ENCODE data around the gene ITPK1.
A peak's percentile ranks its signal among the peaks of the same experiment; 100 is the strongest.

The ITPK1 gene

DNA sequence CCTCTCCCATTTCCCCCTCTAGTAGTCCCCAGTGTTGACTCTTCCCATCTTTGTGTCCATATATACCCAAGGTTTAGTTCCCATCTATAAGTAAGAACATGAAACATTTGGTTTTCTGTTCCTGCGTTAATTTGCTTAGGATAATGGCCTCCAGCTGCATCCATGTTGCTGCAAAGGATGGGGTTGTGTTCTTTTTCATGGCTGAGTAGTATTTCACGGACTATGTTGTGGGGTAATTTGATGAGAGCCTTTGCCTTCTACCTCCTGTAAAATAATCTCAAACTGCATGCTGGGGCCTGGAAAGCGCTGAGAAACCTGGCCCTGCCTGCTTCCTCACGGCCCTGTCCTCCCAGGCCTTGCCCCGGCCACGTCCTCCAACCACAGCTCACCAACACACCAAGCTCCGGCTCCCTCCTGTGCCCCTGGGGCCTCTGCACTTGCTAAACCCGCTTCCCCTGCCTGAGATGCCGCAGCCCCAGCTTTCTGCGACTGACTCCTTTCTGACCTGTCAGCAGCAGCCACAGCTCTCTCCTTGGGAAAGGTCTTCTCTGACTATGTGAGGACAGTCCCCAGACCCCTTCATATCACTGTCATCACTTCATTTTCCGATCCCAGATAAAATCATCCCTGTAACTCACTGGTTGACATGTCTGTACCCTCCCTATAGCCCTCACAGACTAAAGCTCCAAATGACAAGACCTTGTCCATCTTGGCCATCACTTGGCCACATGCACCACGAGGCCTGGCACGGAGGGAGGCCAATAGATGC lies 19.8 kb downstream of the ITPK1 start:
- no peak for DNase-seq (ENCODE audit: low read depth, low spot score)
- H3K27ac ChIP-seq = no peak overlapping the region
- TF ChIP-seq POLR2AphosphoS5 (IDR thresholded peaks at IDR 0.05; ENCODE audit: borderline replicate concordance, low read depth, low read length) (no peak), FOXP2 (optimal IDR thresholded peaks at IDR 0.05; ENCODE audit: control extremely low read depth, extremely low read length, insufficient read depth) (no peak), EZH2 (IDR thresholded peaks at IDR 0.05) (no peak)

DNA sequence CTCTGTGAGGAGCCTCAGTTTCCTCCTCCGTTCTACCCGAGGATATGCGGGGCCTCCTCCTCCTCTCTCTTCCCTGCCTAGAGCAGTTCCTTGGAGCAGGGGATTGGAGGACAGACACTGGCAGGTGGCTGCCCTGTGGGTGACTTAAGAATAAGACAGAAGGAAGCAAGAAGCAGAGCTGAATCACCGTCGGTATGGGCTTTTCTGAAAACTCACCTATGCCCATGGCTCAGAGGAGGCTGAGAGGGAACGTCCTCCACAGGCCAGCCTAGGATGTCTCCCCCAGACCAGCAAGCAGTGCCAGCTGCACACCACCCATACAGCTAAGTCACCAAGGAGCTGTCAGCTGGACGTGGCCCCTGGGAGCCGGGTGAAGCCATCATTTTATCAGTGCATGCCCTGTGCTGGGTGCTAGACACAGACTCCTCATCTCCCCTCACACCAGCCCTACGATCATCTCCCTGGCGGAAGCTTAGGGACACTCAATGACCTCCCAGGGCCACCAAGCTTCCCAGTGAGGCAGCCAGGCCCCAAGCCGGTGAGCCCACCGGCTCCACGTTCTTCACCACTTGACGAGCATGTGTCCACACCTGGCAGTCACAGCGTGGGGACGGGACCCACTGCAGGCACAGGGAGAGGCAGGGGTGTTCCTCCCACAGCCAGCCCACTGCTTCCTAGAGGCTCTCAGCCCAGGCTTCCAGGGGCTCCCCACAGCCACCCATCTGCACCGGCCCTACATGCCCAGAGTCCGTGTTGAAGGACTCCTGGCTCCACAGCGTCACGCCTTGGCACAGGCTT lies 21.4 kb downstream of the ITPK1 start:
- TF ChIP-seq POLR2AphosphoS5 (IDR thresholded peaks at IDR 0.05; ENCODE audit: borderline replicate concordance, low read depth, low read length) (no peak), FOXP2 (optimal IDR thresholded peaks at IDR 0.05; ENCODE audit: control extremely low read depth, extremely low read length, insufficient read depth) (no peak), EZH2 (IDR thresholded peaks at IDR 0.05) (no peak)
- DNase-seq (ENCODE audit: low read depth, low spot score) = no peak
- no peaks in the 10 kb centered on the region for H3K9me3 ChIP-seq (ENCODE audit: low read depth, low read length)
- no peak overlapping the region for H3K27ac ChIP-seq
- H3K36me3 ChIP-seq (ENCODE audit: insufficient read depth, low read length) = no peaks in the 10 kb centered on the region
- no peak overlapping the region for H3K4me3 ChIP-seq
- H3K9ac ChIP-seq (ENCODE audit: insufficient read length) = no peak overlapping the region

More for the DNA sequence above, 19.8 kb downstream of the ITPK1 start:
- no peak overlapping the region for H3K9ac ChIP-seq (ENCODE audit: insufficient read length)
- no peaks in the 10 kb centered on the region for H3K9me3 ChIP-seq (ENCODE audit: low read depth, low read length)
- H3K4me3 ChIP-seq = no peak overlapping the region
- H3K36me3 ChIP-seq (ENCODE audit: insufficient read depth, low read length) = no peaks in the 10 kb centered on the region

DNA sequence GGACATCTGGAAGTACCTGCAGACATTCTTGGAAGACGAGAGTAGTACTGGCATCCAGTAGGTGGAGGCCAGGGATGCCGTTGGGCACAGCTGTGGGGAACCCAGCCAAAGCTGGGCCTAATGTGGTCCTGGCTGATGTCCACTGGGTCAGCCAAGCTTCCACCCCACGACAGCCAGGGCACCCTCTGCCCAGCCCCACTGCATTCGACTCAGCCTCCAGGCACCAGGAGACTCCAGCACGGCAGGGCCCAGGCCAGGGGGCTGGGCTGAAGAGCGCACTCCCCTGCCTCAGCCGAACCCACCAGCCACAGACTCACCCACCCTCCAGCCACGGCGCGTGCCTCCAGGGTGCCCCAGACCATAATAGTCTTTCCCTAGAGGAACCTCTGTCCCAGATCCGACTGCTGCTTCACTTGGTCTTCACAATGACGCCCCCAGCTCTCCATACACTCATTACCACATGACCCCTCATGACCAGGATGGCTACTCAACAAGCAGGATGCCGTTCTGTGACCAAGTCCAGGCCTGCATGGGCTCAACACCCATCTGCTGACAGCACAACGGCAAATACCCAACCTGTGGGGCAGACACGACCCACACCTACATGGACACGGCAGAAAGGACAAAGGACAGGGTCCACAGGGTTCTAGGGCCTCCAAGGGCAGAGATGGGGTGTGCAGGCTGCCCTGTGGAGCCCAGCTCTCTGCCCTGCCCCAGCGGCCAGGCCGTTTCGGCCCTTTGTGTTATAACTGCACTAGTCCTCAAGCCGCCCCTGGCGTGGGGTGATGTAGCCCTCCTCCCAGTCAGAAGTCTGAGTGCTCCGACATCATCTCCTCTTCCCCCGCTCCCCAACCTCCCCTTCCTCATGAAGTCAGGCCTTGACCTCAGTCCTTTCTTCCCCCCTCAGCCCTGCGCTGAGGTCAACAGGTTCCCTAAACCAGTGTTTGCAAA lies 22.8 kb downstream of the ITPK1 start:
- Histone ChIP-seq H3K4me3 (no peak overlapping the region), H3K9me3 (ENCODE audit: low read depth, low read length) (no peaks in the 10 kb centered on the region), H3K9ac (ENCODE audit: insufficient read length) (no peak overlapping the region), H3K36me3 (ENCODE audit: insufficient read depth, low read length) (no peaks in the 10 kb centered on the region), H3K27ac (no peak overlapping the region)
- DNase-seq (ENCODE audit: low read depth, low spot score) = no peak
- TF ChIP-seq FOXP2 (optimal IDR thresholded peaks at IDR 0.05; ENCODE audit: control extremely low read depth, extremely low read length, insufficient read depth) = no peak
- TF ChIP-seq EZH2 (IDR thresholded peaks at IDR 0.05) = no peak

DNA sequence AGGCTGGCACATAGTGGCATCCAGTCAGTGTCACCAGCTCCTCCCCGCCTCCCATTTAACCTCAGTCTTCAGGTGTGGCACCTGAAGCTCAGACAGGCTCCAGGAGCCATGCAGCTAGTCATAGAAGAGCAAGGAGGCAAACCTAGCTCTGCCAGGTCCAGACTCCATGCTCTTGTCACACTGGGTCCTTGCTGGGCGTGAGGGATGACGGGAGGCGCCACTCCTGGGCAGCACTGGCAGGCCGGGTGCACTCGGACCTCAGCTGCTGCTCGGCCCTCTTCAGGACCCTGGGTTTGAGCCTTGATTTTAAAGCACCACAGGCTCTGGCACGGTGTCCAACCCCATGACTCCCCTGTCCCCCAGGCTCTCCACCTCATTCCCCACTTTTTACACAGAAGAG lies 24.1 kb downstream of the ITPK1 start:
- peak overlapping the region; percentile 86 for H3K27ac ChIP-seq

DNA sequence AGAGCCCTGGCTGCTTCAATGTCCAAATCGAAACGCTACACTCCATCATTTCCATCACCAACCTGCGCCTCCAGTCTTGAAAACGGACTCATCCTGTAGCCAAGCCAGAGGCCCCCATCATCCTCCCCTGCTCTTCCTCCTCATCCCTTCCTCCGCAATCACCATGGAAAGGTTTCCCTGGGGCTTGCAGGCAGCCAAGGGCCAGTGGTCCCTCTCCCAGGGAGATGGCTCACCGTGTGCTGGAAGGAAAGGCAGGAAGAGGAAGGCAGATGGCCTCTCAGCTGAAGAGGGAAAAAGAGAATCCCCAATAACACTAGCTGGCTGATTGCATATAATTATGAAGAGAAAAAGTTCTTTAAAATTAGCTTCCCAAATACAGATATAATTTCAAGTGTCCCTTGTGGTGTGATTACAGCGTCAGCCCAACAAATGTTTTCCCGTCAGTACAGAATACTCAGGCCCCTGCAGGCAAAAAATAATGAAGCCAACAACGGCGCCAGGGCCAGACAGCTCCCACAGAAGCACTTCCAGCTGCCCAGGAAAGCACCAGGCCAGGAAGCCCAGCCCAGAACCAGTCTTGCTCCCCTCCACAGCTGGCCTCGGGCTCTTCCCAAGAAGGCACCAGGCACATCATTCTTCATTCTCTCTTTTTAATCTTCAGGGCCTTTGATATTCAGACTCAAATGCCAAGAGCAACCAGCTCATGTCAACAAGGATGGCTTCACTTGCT lies 24.7 kb downstream of the ITPK1 start:
- Histone ChIP-seq H3K36me3 (ENCODE audit: insufficient read depth, low read length) (no peaks in the 10 kb centered on the region), H3K27ac (peak overlapping the region; percentile 86), H3K4me3 (peak overlapping the region; percentile 51), H3K9me3 (ENCODE audit: low read depth, low read length) (no peaks in the 10 kb centered on the region), H3K9ac (ENCODE audit: insufficient read length) (no peak overlapping the region)
- peak; percentile 35 for DNase-seq (ENCODE audit: low read depth, low spot score)
- TF ChIP-seq FOXP2 (optimal IDR thresholded peaks at IDR 0.05; ENCODE audit: control extremely low read depth, extremely low read length, insufficient read depth) (peak; percentile 28), EZH2 (IDR thresholded peaks at IDR 0.05) (no peak)

More for the DNA sequence above, 24.1 kb downstream of the ITPK1 start:
- Histone ChIP-seq H3K4me3 (peak overlapping the region; percentile 51), H3K36me3 (ENCODE audit: insufficient read depth, low read length) (no peaks in the 10 kb centered on the region), H3K9me3 (ENCODE audit: low read depth, low read length) (no peaks in the 10 kb centered on the region), H3K9ac (ENCODE audit: insufficient read length) (no peak overlapping the region)
- DNase-seq (ENCODE audit: low read depth, low spot score) = no peak
- no peak for TF ChIP-seq EZH2 (IDR thresholded peaks at IDR 0.05)

DNA sequence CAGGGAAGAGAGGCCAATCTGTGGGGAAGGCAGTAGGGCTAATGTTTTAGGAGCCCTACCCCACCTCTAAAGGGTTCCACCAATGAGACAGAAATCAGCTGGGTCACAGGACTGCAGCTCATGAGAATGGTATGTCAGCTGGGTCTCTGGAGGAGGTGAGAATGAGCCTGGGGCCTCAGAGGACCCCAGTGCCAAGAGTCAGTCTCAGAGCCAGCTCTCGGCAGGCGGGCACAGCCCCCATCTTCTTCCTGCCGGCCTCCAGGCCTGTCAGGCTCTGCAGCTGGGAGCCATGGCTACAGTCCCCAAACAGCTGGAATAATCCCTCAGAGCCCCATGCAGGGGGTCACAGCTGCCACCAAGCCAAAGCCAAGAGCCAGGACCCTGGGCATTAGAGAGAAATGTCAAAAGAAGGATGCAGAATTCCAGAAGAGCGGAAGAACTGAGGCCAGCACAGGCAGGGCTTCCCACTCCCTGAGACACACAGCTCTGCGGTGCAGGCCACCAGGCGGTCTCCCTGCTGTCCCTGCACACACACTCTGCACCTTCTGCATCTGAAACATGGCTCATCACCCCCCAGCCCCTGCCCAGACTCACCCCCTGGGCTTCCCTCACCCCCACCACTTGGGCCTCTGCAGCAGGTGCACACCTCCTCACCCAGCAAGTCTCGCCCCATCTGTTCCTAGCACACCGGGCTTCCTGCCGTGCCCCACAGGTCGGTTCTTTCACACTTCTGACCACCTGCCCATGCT lies 26.0 kb downstream of the ITPK1 start:
- no peak overlapping the region for H3K27ac ChIP-seq
- TF ChIP-seq EZH2 (IDR thresholded peaks at IDR 0.05) = no peak
- no peak for TF ChIP-seq POLR2AphosphoS5 (IDR thresholded peaks at IDR 0.05; ENCODE audit: borderline replicate concordance, low read depth, low read length)
- no peak for TF ChIP-seq FOXP2 (optimal IDR thresholded peaks at IDR 0.05; ENCODE audit: control extremely low read depth, extremely low read length, insufficient read depth)
- no peak overlapping the region for H3K9ac ChIP-seq (ENCODE audit: insufficient read length)
- no peaks in the 10 kb centered on the region for H3K36me3 ChIP-seq (ENCODE audit: insufficient read depth, low read length)
- H3K4me3 ChIP-seq = no peak overlapping the region
- H3K9me3 ChIP-seq (ENCODE audit: low read depth, low read length) = no peaks in the 10 kb centered on the region
- no peak for DNase-seq (ENCODE audit: low read depth, low spot score)

DNA sequence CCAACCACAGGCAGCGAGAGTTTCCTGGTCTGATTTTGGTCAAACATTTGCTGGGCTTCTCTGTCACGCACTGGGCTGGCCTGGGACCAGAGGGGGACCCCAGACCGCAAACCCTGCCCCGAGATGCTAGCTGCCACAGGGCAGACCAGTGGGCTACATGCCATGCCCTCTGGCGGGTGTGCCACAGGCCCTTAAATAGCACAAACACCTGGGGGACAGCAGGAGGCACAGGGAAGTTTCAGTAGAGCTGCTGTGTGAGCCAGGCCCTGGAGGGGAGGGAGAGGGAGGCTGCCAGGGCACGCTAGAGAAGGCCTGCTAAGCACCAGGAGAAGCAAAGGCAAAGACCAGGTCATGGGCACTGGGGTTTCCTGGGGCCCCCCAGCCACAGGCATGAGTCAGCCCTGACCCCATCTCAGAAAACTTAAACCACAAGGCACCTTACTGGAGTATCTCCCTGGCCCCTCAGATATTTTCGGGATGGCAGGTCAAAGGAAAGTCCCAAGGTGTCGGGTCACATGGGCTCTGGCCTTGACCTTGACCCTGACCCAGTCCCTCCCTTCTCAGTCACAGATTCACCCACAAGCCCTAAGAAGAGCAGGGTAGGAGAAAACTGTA lies 29.2 kb downstream of the ITPK1 start:
- Histone ChIP-seq H3K4me3 (peak overlapping the region; percentile 64), H3K27ac (peak overlapping the region; percentile 83), H3K36me3 (ENCODE audit: insufficient read depth, low read length) (no peaks in the 10 kb centered on the region), H3K9ac (ENCODE audit: insufficient read length) (peak overlapping the region; percentile 21), H3K9me3 (ENCODE audit: low read depth, low read length) (no peaks in the 10 kb centered on the region)
- DNase-seq (ENCODE audit: low read depth, low spot score) = no peak
- no peak for TF ChIP-seq FOXP2 (optimal IDR thresholded peaks at IDR 0.05; ENCODE audit: control extremely low read depth, extremely low read length, insufficient read depth)
- no peak for TF ChIP-seq EZH2 (IDR thresholded peaks at IDR 0.05)
- TF ChIP-seq POLR2AphosphoS5 (IDR thresholded peaks at IDR 0.05; ENCODE audit: borderline replicate concordance, low read depth, low read length) = no peak

Measured in SK-N-MC (cell line).